ENCODE results near the gene SRRD.

SRRD gene

GRCh38 chr22:26536056-26536761, 52.5 kb downstream of the SRRD start:
- H3K36me3 ChIP-seq (ENCODE audit: control insufficient read depth in 2 of 2, insufficient read depth in 2 of 2, low read length in 2 of 2) = peaks cover 0 to 5% of the 10 kb centered on the region in 2 donors
- no peak overlapping the region for H3K9ac ChIP-seq (ENCODE audit: low read length in 2 of 2)
- H3K27me3 ChIP-seq (ENCODE audit: control insufficient read depth in 1 of 2, insufficient read depth in 2 of 2, low read length in 2 of 2) = no peaks in the 10 kb centered on the region
- no peaks in the 10 kb centered on the region for H3K9me3 ChIP-seq (ENCODE audit: control insufficient read depth in 2 of 2, low read length in 2 of 2)
- no peak overlapping the region for H3K4me3 ChIP-seq (ENCODE audit: low read length in 2 of 2)
- no peak overlapping the region for H3K27ac ChIP-seq (ENCODE audit: low read length)
- no peaks in the 10 kb centered on the region for H3K4me1 ChIP-seq (ENCODE audit: control insufficient read depth, insufficient read depth, low read length)

- Histone ChIP-seq H3K4me1 (ENCODE audit: control insufficient read depth, insufficient read depth, low read length) (no peaks in the 10 kb centered on the region), H3K9me3 (ENCODE audit: control insufficient read depth in 2 of 2, low read length in 2 of 2) (no peaks in the 10 kb centered on the region), H3K27me3 (ENCODE audit: control insufficient read depth in 1 of 2, insufficient read depth in 2 of 2, low read length in 2 of 2) (no peaks in the 10 kb centered on the region), H3K36me3 (ENCODE audit: control insufficient read depth in 2 of 2, insufficient read depth in 2 of 2, low read length in 2 of 2) (peaks cover 0 to 5% of the 10 kb centered on the region in 2 donors), H3K27ac (ENCODE audit: low read length) (no peak overlapping the region), H3K9ac (ENCODE audit: low read length in 2 of 2) (no peak overlapping the region), H3K4me3 (ENCODE audit: low read length in 2 of 2) (no peak overlapping the region)
These were observed 53.1 kb downstream of the SRRD start for GRCh38 chr22:26536762-26537134.

DNA sequence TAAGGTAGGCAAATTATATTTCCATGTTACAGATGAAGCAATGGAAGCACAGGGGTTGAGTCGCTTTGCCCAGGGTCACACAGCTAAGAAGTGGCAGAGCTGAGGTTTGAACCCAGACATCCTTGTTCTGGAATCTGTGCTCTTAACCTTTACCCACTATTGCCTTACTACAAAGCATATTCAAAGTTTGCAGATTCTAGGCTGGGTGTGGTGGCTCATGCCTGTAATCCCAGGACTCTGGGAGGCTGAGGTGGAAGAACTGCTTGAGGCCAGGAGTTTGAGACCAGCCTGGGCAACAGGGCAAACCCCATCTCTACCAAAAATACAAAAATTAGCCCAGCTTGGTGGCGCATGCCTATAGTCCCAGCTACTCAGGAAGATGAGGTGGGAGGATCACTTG, 56.4 kb downstream of the SRRD start:
- H3K36me3 ChIP-seq (ENCODE audit: control insufficient read depth in 2 of 2, insufficient read depth in 2 of 2, low read length in 2 of 2) = peaks cover 0 to 5% of the 10 kb centered on the region in 2 donors
- H3K9ac ChIP-seq (ENCODE audit: low read length in 2 of 2) = no peak overlapping the region
- H3K4me3 ChIP-seq (ENCODE audit: low read length in 2 of 2) = no peak overlapping the region
- H3K27me3 ChIP-seq (ENCODE audit: control insufficient read depth in 1 of 2, insufficient read depth in 2 of 2, low read length in 2 of 2) = no peaks in the 10 kb centered on the region
- H3K27ac ChIP-seq (ENCODE audit: low read length) = no peak overlapping the region
- no peaks in the 10 kb centered on the region for H3K9me3 ChIP-seq (ENCODE audit: control insufficient read depth in 2 of 2, low read length in 2 of 2)
- no peaks in the 10 kb centered on the region for H3K4me1 ChIP-seq (ENCODE audit: control insufficient read depth, insufficient read depth, low read length)

- Histone ChIP-seq H3K4me3 (ENCODE audit: low read length in 2 of 2) (no peak overlapping the region), H3K9ac (ENCODE audit: low read length in 2 of 2) (no peak overlapping the region), H3K27me3 (ENCODE audit: control insufficient read depth in 1 of 2, insufficient read depth in 2 of 2, low read length in 2 of 2) (no peaks in the 10 kb centered on the region), H3K9me3 (ENCODE audit: control insufficient read depth in 2 of 2, low read length in 2 of 2) (no peaks in the 10 kb centered on the region), H3K36me3 (ENCODE audit: control insufficient read depth in 2 of 2, insufficient read depth in 2 of 2, low read length in 2 of 2) (peaks cover 0 to 4% of the 10 kb centered on the region in 2 donors), H3K27ac (ENCODE audit: low read length) (no peak overlapping the region), H3K4me1 (ENCODE audit: control insufficient read depth, insufficient read depth, low read length) (no peaks in the 10 kb centered on the region)
These were observed 57.6 kb downstream of the SRRD start for GRCh38 chr22:26541167-26541819.

DNA sequence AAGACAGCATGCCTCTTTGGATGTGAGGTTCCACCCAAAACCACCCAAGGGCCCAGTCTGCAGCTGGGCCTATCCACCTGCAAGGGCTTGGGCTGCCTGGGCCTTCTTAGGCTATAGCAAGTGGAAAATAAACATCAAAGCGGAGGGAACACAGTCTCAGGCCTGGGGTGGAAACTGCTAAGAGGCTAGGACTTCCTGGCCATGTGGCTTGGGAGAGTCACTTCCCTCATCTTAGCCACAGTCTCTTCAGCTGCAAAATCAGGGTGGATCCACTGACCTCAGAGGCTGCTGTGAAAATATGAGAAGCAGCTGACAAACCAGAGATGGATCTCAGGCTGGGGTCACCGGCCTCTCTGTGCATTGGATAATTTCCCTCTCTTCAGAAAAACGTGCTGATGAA, 59.2 kb downstream of the SRRD start:
- Histone ChIP-seq H3K36me3 (ENCODE audit: control insufficient read depth in 2 of 2, insufficient read depth in 2 of 2, low read length in 2 of 2) (peaks cover 0 to 4% of the 10 kb centered on the region in 2 donors), H3K27ac (ENCODE audit: low read length) (no peak overlapping the region), H3K9ac (ENCODE audit: low read length in 2 of 2) (no peak overlapping the region), H3K27me3 (ENCODE audit: control insufficient read depth in 1 of 2, insufficient read depth in 2 of 2, low read length in 2 of 2) (no peaks in the 10 kb centered on the region), H3K4me1 (ENCODE audit: control insufficient read depth, insufficient read depth, low read length) (no peaks in the 10 kb centered on the region), H3K4me3 (ENCODE audit: low read length in 2 of 2) (no peak overlapping the region), H3K9me3 (ENCODE audit: control insufficient read depth in 2 of 2, low read length in 2 of 2) (no peaks in the 10 kb centered on the region)
